GM23338 (cell line): ENCODE measurements around the gene RGL1. TPM values are rescaled to one million over a fixed set of nuclear protein-coding genes. Genes with fewer than 3 reads are reported as not detected.

ENCODE experiments used
- ATAC-seq: fragments of 200-7000 bp; cut with Tn5 transposase; 3 replicates; pipeline ENCODE4 v1.9.1; 2020
- DNase-seq: peaks from one replicate; pipeline ENCODE4 v3.0.0-alpha.2; 2015; ENCODE audit warnings: low spot score
- H2AFZ ChIP-seq: fragments of 200-600 bp; sonication (generic); 2 replicates; pipeline ENCODE4 v1.8.0; 2016; ENCODE audit warnings: antibody characterized with exemption, mild to moderate bottlenecking, moderate library complexity
- H3F3A ChIP-seq: fragments of 200-600 bp; sonication (generic); replicated peaks from 2 replicates; pipeline ENCODE4 v1.8.0; 2017; ENCODE audit warnings: antibody characterized with exemption, mixed run types, low read depth
- H3K27ac ChIP-seq: fragments of 200-600 bp; sonication (generic); 2 replicates; pipeline ENCODE4 v1.6.1; 2016; ENCODE audit warnings: low read depth
- H3K27me3 ChIP-seq: fragments of 200-600 bp; sonication (generic); 2 replicates; pipeline ENCODE4 v1.8.0; 2016; ENCODE audit warnings: mild to moderate bottlenecking, mixed run types, moderate library complexity; ENCODE audit not compliant: insufficient read depth
- H3K36me3 ChIP-seq: fragments of 200-600 bp; sonication (generic); 2 replicates; pipeline ENCODE4 v1.8.0; 2016; ENCODE audit warnings: mild to moderate bottlenecking; ENCODE audit not compliant: insufficient read depth
- H3K4me1 ChIP-seq: fragments of 200-600 bp; sonication (generic); 2 replicates; pipeline ENCODE4 v1.8.0; 2016; ENCODE audit warnings: mild to moderate bottlenecking, moderate library complexity; ENCODE audit not compliant: insufficient read depth
- H3K4me2 ChIP-seq: fragments of 200-600 bp; sonication (generic); 2 replicates; pipeline ENCODE4 v1.7.1; 2017; ENCODE audit warnings: mixed run types
- H3K4me3 ChIP-seq: fragments of 200-600 bp; sonication (generic); 2 replicates; pipeline ENCODE4 v1.6.1; 2016; ENCODE audit warnings: mixed run types
- H3K79me2 ChIP-seq: fragments of 200-600 bp; sonication (generic); replicated peaks from 2 replicates; pipeline ENCODE4 v1.8.0; 2017; ENCODE audit warnings: mild to moderate bottlenecking; ENCODE audit not compliant: insufficient read depth
- H3K9me2 ChIP-seq: fragments of 200-600 bp; sonication (generic); 2 replicates; pipeline ENCODE4 v1.8.0; 2017; ENCODE audit not compliant: insufficient read depth
- H4K20me1 ChIP-seq: fragments of 200-600 bp; sonication (generic); replicated peaks from 2 replicates; pipeline ENCODE4 v1.8.0; 2017; ENCODE audit warnings: mild to moderate bottlenecking; ENCODE audit not compliant: insufficient read depth
- H3K27ac Mint-ChIP-seq: 2 replicates; pipeline ENCODE4 v1.8.0; 2020; ENCODE audit warnings: inconsistent platforms, mild to moderate bottlenecking, moderate library complexity, mixed read lengths
- H3K27me3 Mint-ChIP-seq: 3 replicates; pipeline ENCODE4 v1.8.0; 2022; ENCODE audit warnings: low read depth, mild to moderate bottlenecking, moderate library complexity, mixed read lengths, inconsistent platforms; ENCODE audit not compliant: insufficient read depth, poor library complexity
- H3K36me3 Mint-ChIP-seq: 3 replicates; pipeline ENCODE4 v1.8.0; 2021; ENCODE audit warnings: low read depth, mild to moderate bottlenecking, inconsistent platforms, moderate library complexity, mixed read lengths
- H3K4me1 Mint-ChIP-seq: 3 replicates; pipeline ENCODE4 v1.8.0; 2020; ENCODE audit warnings: mild to moderate bottlenecking, inconsistent platforms, mixed read lengths
- H3K4me3 Mint-ChIP-seq: 3 replicates; pipeline ENCODE4 v1.8.0; 2021; ENCODE audit warnings: moderate library complexity, mild to moderate bottlenecking, inconsistent platforms, mixed read lengths
- H3K9me3 Mint-ChIP-seq: 3 replicates; pipeline ENCODE4 v1.8.0; 2020; ENCODE audit warnings: moderate library complexity, mild to moderate bottlenecking, inconsistent platforms, mixed read lengths
- CREB1 ChIP-seq: fragments of 250-450 bp; sonication (Bioruptor Pico); IDR thresholded peaks from 2 replicates; pipeline ENCODE4 v1.5.0; 2020; ENCODE audit warnings: low read depth, mild to moderate bottlenecking, moderate library complexity
- ETS1 ChIP-seq: IDR thresholded peaks from 2 replicates; pipeline ENCODE4 v1.6.1; 2016; ENCODE audit warnings: antibody characterized with exemption
- POLR2AphosphoS5 ChIP-seq: IDR thresholded peaks from 2 replicates; pipeline ENCODE4 v1.6.1; 2016; ENCODE audit warnings: antibody characterized with exemption, low read depth
- ZNF462 ChIP-seq: fragments of 250-450 bp; sonication (Bioruptor Pico); IDR thresholded peaks from 2 replicates; pipeline ENCODE4 v1.5.0; 2020; ENCODE audit warnings: mild to moderate bottlenecking, moderate library complexity
- polyA plus RNA-seq: library from polyadenylated mRNA; unstranded; fragments of >200 nt; fragmentation: Nextera tagmentation; extraction: Ambion mirVana; gene quantifications from 2 replicates; pipeline ENCODE4 v1.2.1, GENCODE V29; 2016
- total RNA-seq: library from RNA; depleted of rRNA; stranded (reverse); fragments of >200 nt; shearing (Covaris generic); gene quantifications from 2 replicates; pipeline ENCODE4 v1.2.3, GENCODE V29; 2014
- TF ChIP-seq, protein P1 (sequence below): IDR thresholded peaks from one replicate; pipeline ENCODE4 v1.6.1; 2018; ENCODE audit warnings: antibody characterized with exemption; ENCODE audit not compliant: unreplicated experiment

RGL1 gene
- total and polyA plus RNA-seq, 2 experiments from 2014 or later: 0.91 to 2.6 TPM

DNA sequence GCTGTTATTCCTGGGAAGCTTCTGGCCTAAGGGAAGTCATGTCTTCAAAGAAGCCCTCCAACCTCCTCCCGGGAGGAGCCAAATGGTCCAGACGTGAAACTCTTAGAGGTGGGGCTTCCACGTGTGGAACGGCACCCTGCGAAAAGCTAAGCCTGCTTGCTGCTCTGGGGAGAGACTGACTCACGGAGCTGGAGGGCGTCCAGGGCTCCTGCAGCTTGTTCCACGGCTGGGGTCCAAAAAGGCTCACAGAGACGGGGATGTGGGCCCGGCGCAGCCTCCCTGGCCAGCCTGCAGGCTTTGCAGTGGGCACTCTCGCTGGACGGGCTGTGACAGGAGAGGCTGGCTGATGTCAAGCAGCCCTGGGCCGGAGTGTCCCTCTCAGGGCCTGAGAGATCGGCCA lies 127.5 kb downstream of the RGL1 start:
- Mint-ChIP-seq H3K36me3 (no peaks in the 10 kb centered on the region), H3K27ac (no peak overlapping the region), H3K9me3 (no peaks in the 10 kb centered on the region), H3K4me1 (no peaks in the 10 kb centered on the region), H3K4me3 (no peak overlapping the region), H3K27me3 (peaks cover 6% of the 10 kb centered on the region)
- DNase-seq (no peak), ATAC-seq (no peak; the same call in 2 of the 3 replicates)
- H3K79me2 ChIP-seq: no peaks in the 10 kb centered on the region
- H2AFZ ChIP-seq: no peak overlapping the region
- H4K20me1 ChIP-seq: no peaks in the 10 kb centered on the region; the same call in 1 of the 2 replicates
- H3K27me3 ChIP-seq: no peaks in the 10 kb centered on the region
- H3K4me3 ChIP-seq: no peak overlapping the region
- H3K4me2 ChIP-seq: no peak overlapping the region
- H3K4me1 ChIP-seq: no peaks in the 10 kb centered on the region
- TF ChIP-seq POLR2AphosphoS5 (no peak), CREB1 (CRISPR knock-in tag) (no peak)
- no peak overlapping the region for H3K27ac ChIP-seq
- no peaks in the 10 kb centered on the region; the same call in 1 of the 2 replicates for H3K36me3 ChIP-seq
- H3K9me2 ChIP-seq: no peaks in the 10 kb centered on the region
- no peaks in the 10 kb centered on the region for H3F3A ChIP-seq

DNA sequence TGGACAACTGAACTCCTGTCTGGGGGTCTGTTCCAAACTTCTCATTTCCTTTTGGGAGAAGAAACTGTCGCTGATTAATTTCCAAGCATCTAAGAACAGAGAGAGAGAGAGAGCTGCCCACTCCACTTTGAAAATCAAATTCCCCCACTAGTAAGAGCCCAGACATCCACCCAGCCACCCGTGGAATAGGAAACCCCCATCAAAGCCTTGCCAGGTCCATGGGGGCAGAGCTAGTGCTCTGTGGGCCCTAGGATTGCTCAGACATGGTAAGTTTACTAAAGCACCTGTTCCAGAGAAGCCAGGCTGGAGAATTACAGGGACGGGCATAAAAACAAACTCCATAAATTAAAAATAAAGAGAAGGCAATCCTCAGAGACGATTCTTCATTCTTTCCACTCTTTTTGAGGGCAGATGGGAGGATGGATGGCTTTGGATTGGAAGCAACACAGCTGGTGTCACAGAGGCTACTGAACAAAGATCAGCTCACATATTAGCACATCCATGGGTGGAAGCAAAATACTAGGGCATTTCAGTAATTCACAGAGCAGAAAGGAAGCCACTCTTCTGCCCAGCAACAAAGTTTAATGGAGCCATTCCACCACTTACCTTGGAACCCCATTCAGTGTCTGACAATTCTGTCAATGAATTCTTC lies 128.7 kb downstream of the RGL1 start:
- Mint-ChIP-seq H3K27ac (no peak overlapping the region), H3K27me3 (peaks cover 6% of the 10 kb centered on the region), H3K36me3 (no peaks in the 10 kb centered on the region), H3K4me1 (no peaks in the 10 kb centered on the region), H3K9me3 (no peaks in the 10 kb centered on the region), H3K4me3 (no peak overlapping the region)
- no peak for TF ChIP-seq ETS1
- no peak for TF ChIP-seq ZNF462 (CRISPR knock-in tag)
- TF ChIP-seq, protein P1, sequence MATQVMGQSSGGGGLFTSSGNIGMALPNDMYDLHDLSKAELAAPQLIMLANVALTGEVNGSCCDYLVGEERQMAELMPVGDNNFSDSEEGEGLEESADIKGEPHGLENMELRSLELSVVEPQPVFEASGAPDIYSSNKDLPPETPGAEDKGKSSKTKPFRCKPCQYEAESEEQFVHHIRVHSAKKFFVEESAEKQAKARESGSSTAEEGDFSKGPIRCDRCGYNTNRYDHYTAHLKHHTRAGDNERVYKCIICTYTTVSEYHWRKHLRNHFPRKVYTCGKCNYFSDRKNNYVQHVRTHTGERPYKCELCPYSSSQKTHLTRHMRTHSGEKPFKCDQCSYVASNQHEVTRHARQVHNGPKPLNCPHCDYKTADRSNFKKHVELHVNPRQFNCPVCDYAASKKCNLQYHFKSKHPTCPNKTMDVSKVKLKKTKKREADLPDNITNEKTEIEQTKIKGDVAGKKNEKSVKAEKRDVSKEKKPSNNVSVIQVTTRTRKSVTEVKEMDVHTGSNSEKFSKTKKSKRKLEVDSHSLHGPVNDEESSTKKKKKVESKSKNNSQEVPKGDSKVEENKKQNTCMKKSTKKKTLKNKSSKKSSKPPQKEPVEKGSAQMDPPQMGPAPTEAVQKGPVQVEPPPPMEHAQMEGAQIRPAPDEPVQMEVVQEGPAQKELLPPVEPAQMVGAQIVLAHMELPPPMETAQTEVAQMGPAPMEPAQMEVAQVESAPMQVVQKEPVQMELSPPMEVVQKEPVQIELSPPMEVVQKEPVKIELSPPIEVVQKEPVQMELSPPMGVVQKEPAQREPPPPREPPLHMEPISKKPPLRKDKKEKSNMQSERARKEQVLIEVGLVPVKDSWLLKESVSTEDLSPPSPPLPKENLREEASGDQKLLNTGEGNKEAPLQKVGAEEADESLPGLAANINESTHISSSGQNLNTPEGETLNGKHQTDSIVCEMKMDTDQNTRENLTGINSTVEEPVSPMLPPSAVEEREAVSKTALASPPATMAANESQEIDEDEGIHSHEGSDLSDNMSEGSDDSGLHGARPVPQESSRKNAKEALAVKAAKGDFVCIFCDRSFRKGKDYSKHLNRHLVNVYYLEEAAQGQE: no peak
- Histone ChIP-seq H3K9me2 (no peaks in the 10 kb centered on the region), H3K27ac (no peak overlapping the region), H3K27me3 (no peaks in the 10 kb centered on the region), H3K36me3 (no peaks in the 10 kb centered on the region), H3K4me2 (no peak overlapping the region), H4K20me1 (no peaks in the 10 kb centered on the region; the same call in 1 of the 2 replicates), H2AFZ (no peak overlapping the region), H3K4me1 (no peaks in the 10 kb centered on the region), H3F3A (no peaks in the 10 kb centered on the region), H3K79me2 (no peaks in the 10 kb centered on the region), H3K4me3 (no peak overlapping the region)
- DNase-seq (no peak), ATAC-seq (no peak)
